Measurements from ENCODE around the gene THADA.

THADA gene

GRCh38 chr2:43312755-43313641, 282.8 kb downstream of the THADA start:
- ChIA-PET CTCF (interaction anchor here (0.6 to 1.9 kb wide), 6 partner anchors 11 to 1012 kb away, joined by 3 to 7 read pairs (median 4); no protein-coding TSS in a partner anchor), POLR2A (no interaction called here)
- 73% methylated on average over 4 of the region's 7 CpGs for WGBS (ENCODE audit: insufficient coverage)
- Histone ChIP-seq H3K36me3 (ENCODE audit: control insufficient read depth in 4 of 4, insufficient read depth in 4 of 4, low read length in 3 of 4) (no peaks in the 10 kb centered on the region), H3K9me3 (ENCODE audit: control extremely low read depth in 1 of 5, control insufficient read depth in 4 of 5, insufficient read depth in 2 of 5, low read depth in 1 of 5, low read length in 4 of 5) (no peaks in the 10 kb centered on the region), H3K4me1 (ENCODE audit: control extremely low read depth in 1 of 4, control insufficient read depth in 4 of 4, insufficient read depth in 4 of 4, low read length in 3 of 4) (peaks cover 0 to 17% (median 5%) of the 10 kb centered on the region in 4 experiments), H3K27me3 (replicated peaks in 2 of 5; ENCODE audit: control insufficient read depth in 4 of 5, insufficient read depth in 5 of 5, low read length in 4 of 5) (no peaks in the 10 kb centered on the region), H3K4me3 (ENCODE audit: control insufficient read depth in 1 of 7, extremely low read depth in 1 of 7, insufficient read depth in 4 of 7, low read depth in 2 of 7, low read length in 6 of 7) (no peak overlapping the region), H3K27ac (ENCODE audit: insufficient read depth in 1 of 2, low read depth in 1 of 2, low read length in 2 of 2, poor library complexity in 1 of 2, severe bottlenecking in 2 of 2) (peak overlapping the region; percentile 15 to 50)
- DNase-seq = no peak

DNA sequence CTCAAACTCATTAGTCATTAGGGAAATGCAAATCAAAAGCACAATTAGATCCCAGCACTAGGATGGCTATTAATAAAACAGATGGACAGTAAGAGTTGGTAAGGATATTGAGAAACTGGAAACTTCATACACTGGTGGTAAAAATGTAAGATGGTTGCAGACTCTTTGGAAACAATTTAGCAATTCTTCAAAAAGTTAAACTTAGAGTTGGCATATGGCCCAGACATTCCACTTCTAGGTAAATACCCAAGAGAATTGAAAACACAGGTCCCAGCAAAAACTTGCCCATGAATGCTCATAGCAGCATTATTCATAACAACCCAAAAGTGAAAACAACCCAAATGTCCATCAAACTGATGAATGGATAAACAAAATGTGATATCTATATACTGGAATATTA, 284.6 kb downstream of the THADA start:
- no peak overlapping the region for H3K4me3 ChIP-seq (ENCODE audit: control insufficient read depth in 1 of 7, extremely low read depth in 1 of 7, insufficient read depth in 4 of 7, low read depth in 2 of 7, low read length in 6 of 7)
- peaks cover 0 to 4% (median under 1%) of the 10 kb centered on the region in 4 experiments for H3K36me3 ChIP-seq (ENCODE audit: control insufficient read depth in 4 of 4, insufficient read depth in 4 of 4, low read length in 3 of 4)
- no peak for DNase-seq
- H3K9me3 ChIP-seq (ENCODE audit: control extremely low read depth in 1 of 5, control insufficient read depth in 4 of 5, insufficient read depth in 2 of 5, low read depth in 1 of 5, low read length in 4 of 5) = no peaks in the 10 kb centered on the region
- ChIA-PET POLR2A (no interaction called here), CTCF (interaction anchor here (1.5 to 1.9 kb wide), 2 partner anchors 9 to 18 kb away, joined by 4 to 7 read pairs; no protein-coding TSS in a partner anchor)
- no peak overlapping the region for H3K27ac ChIP-seq (ENCODE audit: insufficient read depth in 1 of 2, low read depth in 1 of 2, low read length in 2 of 2, poor library complexity in 1 of 2, severe bottlenecking in 2 of 2)
- H3K27me3 ChIP-seq (replicated peaks in 2 of 5; ENCODE audit: control insufficient read depth in 4 of 5, insufficient read depth in 5 of 5, low read length in 4 of 5) = no peaks in the 10 kb centered on the region
- H3K4me1 ChIP-seq (ENCODE audit: control extremely low read depth in 1 of 4, control insufficient read depth in 4 of 4, insufficient read depth in 4 of 4, low read length in 3 of 4) = peaks cover 0 to 17% (median 5%) of the 10 kb centered on the region in 4 experiments

DNA sequence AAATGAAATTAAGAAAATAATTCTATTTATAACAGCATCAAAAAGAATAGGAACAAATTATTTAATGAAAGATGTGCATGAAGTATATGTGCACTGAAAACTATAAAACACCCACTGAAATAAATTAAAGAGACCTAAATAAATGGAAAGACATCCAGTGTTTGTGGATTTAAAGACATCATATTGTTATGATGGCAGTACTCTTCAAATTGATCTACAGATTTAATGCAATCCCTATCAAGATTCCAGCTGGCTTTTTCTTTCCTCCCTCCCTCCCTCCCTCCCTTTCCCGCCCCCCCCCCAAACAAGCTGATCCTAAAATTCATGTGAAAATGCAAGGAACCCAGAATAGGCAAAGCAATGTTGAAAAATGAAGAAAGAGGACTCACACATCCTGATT, 285.9 kb downstream of the THADA start:
- H3K4me3 ChIP-seq (ENCODE audit: control insufficient read depth in 1 of 7, extremely low read depth in 1 of 7, insufficient read depth in 4 of 7, low read depth in 2 of 7, low read length in 6 of 7) = no peak overlapping the region
- H3K9me3 ChIP-seq (ENCODE audit: control extremely low read depth in 1 of 5, control insufficient read depth in 4 of 5, insufficient read depth in 2 of 5, low read depth in 1 of 5, low read length in 4 of 5) = no peaks in the 10 kb centered on the region
- peaks cover 0 to 17% (median 5%) of the 10 kb centered on the region in 4 experiments for H3K4me1 ChIP-seq (ENCODE audit: control extremely low read depth in 1 of 4, control insufficient read depth in 4 of 4, insufficient read depth in 4 of 4, low read length in 3 of 4)
- H3K27ac ChIP-seq (ENCODE audit: insufficient read depth in 1 of 2, low read depth in 1 of 2, low read length in 2 of 2, poor library complexity in 1 of 2, severe bottlenecking in 2 of 2) = no peak overlapping the region
- ChIA-PET POLR2A (no interaction called here), CTCF (no interaction called here)
- no peak for DNase-seq
- peaks cover 0 to 4% (median under 1%) of the 10 kb centered on the region in 4 experiments for H3K36me3 ChIP-seq (ENCODE audit: control insufficient read depth in 4 of 4, insufficient read depth in 4 of 4, low read length in 3 of 4)
- no peaks in the 10 kb centered on the region for H3K27me3 ChIP-seq (replicated peaks in 2 of 5; ENCODE audit: control insufficient read depth in 4 of 5, insufficient read depth in 5 of 5, low read length in 4 of 5)
- no CpG with 5 or more reads among the region's 1 CpG for WGBS (ENCODE audit: insufficient coverage)

- Histone ChIP-seq H3K4me1 (ENCODE audit: control extremely low read depth in 1 of 4, control insufficient read depth in 4 of 4, insufficient read depth in 4 of 4, low read length in 3 of 4) (peaks cover 0 to 9% (median under 1%) of the 10 kb centered on the region in 4 experiments), H3K9me3 (ENCODE audit: control extremely low read depth in 1 of 5, control insufficient read depth in 4 of 5, insufficient read depth in 2 of 5, low read depth in 1 of 5, low read length in 4 of 5) (no peaks in the 10 kb centered on the region), H3K27me3 (replicated peaks in 2 of 5; ENCODE audit: control insufficient read depth in 4 of 5, insufficient read depth in 5 of 5, low read length in 4 of 5) (no peaks in the 10 kb centered on the region), H3K4me3 (ENCODE audit: control insufficient read depth in 1 of 7, extremely low read depth in 1 of 7, insufficient read depth in 4 of 7, low read depth in 2 of 7, low read length in 6 of 7) (no peak overlapping the region), H3K27ac (ENCODE audit: insufficient read depth in 1 of 2, low read depth in 1 of 2, low read length in 2 of 2, poor library complexity in 1 of 2, severe bottlenecking in 2 of 2) (no peak overlapping the region), H3K36me3 (ENCODE audit: control insufficient read depth in 4 of 4, insufficient read depth in 4 of 4, low read length in 3 of 4) (peaks cover 0 to 4% (median under 1%) of the 10 kb centered on the region in 4 experiments)
- POLR2A ChIA-PET = no interaction called here
- DNase-seq = no peak
- WGBS (ENCODE audit: insufficient coverage) = 100% methylated on average over 2 of the region's 3 CpGs
- CTCF ChIA-PET = interaction anchor here (1.6 kb wide), 1 partner anchor 23 kb away, joined by 4 read pairs; no protein-coding TSS in a partner anchor
These were observed 287.9 kb downstream of the THADA start for GRCh38 chr2:43307973-43308372.

DNA sequence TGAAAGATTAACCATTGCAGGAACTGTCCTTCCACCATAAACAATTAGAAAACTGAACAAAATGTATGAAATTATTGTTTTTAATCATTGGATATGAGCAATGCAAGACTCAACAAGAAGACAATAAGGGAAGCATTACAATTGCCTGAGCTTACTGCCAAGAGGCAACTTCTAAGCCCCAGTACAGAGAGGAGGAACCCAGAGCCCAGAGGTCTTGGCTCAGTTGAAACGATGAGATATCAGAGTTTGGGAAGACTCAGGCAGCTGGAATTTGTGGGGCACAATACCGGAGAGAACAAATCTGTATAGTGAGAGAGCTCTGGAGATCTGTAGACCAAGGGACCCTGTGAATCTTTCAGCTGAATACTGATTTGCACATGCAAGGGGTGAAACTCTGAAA, 288.8 kb downstream of the THADA start:
- no peaks in the 10 kb centered on the region for H3K4me1 ChIP-seq (ENCODE audit: control extremely low read depth in 1 of 4, control insufficient read depth in 4 of 4, insufficient read depth in 4 of 4, low read length in 3 of 4)

GRCh38 chr2:43306197-43306596, 289.6 kb downstream of the THADA start:
- DNase-seq = no peak
- Histone ChIP-seq H3K9me3 (ENCODE audit: control extremely low read depth in 1 of 5, control insufficient read depth in 4 of 5, insufficient read depth in 2 of 5, low read depth in 1 of 5, low read length in 4 of 5) (no peaks in the 10 kb centered on the region), H3K36me3 (ENCODE audit: control insufficient read depth in 4 of 4, insufficient read depth in 4 of 4, low read length in 3 of 4) (peaks cover 0 to 4% (median under 1%) of the 10 kb centered on the region in 4 experiments), H3K27me3 (replicated peaks in 2 of 5; ENCODE audit: control insufficient read depth in 4 of 5, insufficient read depth in 5 of 5, low read length in 4 of 5) (no peaks in the 10 kb centered on the region), H3K4me1 (ENCODE audit: control extremely low read depth in 1 of 4, control insufficient read depth in 4 of 4, insufficient read depth in 4 of 4, low read length in 3 of 4) (no peaks in the 10 kb centered on the region), H3K27ac (ENCODE audit: insufficient read depth in 1 of 2, low read depth in 1 of 2, low read length in 2 of 2, poor library complexity in 1 of 2, severe bottlenecking in 2 of 2) (no peak overlapping the region), H3K4me3 (ENCODE audit: control insufficient read depth in 1 of 7, extremely low read depth in 1 of 7, insufficient read depth in 4 of 7, low read depth in 2 of 7, low read length in 6 of 7) (no peak overlapping the region)
- ChIA-PET POLR2A (no interaction called here), CTCF (interaction anchor here (1.6 kb wide), 1 partner anchor 21 kb away, joined by 4 read pairs; no protein-coding TSS in a partner anchor)
- 96% methylated on average over 5 of the region's 5 CpGs for WGBS (ENCODE audit: insufficient coverage)

More for the DNA sequence above, 288.8 kb downstream of the THADA start:
- 94% methylated on average over 2 of the region's 2 CpGs for WGBS (ENCODE audit: insufficient coverage)
- no peak for DNase-seq
- Histone ChIP-seq H3K27ac (ENCODE audit: insufficient read depth in 1 of 2, low read depth in 1 of 2, low read length in 2 of 2, poor library complexity in 1 of 2, severe bottlenecking in 2 of 2) (no peak overlapping the region), H3K9me3 (ENCODE audit: control extremely low read depth in 1 of 5, control insufficient read depth in 4 of 5, insufficient read depth in 2 of 5, low read depth in 1 of 5, low read length in 4 of 5) (no peaks in the 10 kb centered on the region), H3K4me3 (ENCODE audit: control insufficient read depth in 1 of 7, extremely low read depth in 1 of 7, insufficient read depth in 4 of 7, low read depth in 2 of 7, low read length in 6 of 7) (no peak overlapping the region), H3K36me3 (ENCODE audit: control insufficient read depth in 4 of 4, insufficient read depth in 4 of 4, low read length in 3 of 4) (peaks cover 0 to 4% (median under 1%) of the 10 kb centered on the region in 4 experiments), H3K27me3 (replicated peaks in 2 of 5; ENCODE audit: control insufficient read depth in 4 of 5, insufficient read depth in 5 of 5, low read length in 4 of 5) (no peaks in the 10 kb centered on the region)
- POLR2A ChIA-PET = no interaction called here
- CTCF ChIA-PET = interaction anchor here (0.7 to 1.6 kb wide), 2 partner anchors 22 to 26 kb away, joined by 3 to 4 read pairs; no protein-coding TSS in a partner anchor

GRCh38 chr2:43305517-43305916, 290.3 kb downstream of the THADA start:
- Histone ChIP-seq H3K27ac (ENCODE audit: insufficient read depth in 1 of 2, low read depth in 1 of 2, low read length in 2 of 2, poor library complexity in 1 of 2, severe bottlenecking in 2 of 2) (no peak overlapping the region), H3K27me3 (replicated peaks in 2 of 5; ENCODE audit: control insufficient read depth in 4 of 5, insufficient read depth in 5 of 5, low read length in 4 of 5) (no peaks in the 10 kb centered on the region), H3K36me3 (ENCODE audit: control insufficient read depth in 4 of 4, insufficient read depth in 4 of 4, low read length in 3 of 4) (peaks cover 0 to 4% (median under 1%) of the 10 kb centered on the region in 4 experiments), H3K4me3 (ENCODE audit: control insufficient read depth in 1 of 7, extremely low read depth in 1 of 7, insufficient read depth in 4 of 7, low read depth in 2 of 7, low read length in 6 of 7) (no peak overlapping the region), H3K4me1 (ENCODE audit: control extremely low read depth in 1 of 4, control insufficient read depth in 4 of 4, insufficient read depth in 4 of 4, low read length in 3 of 4) (no peaks in the 10 kb centered on the region), H3K9me3 (ENCODE audit: control extremely low read depth in 1 of 5, control insufficient read depth in 4 of 5, insufficient read depth in 2 of 5, low read depth in 1 of 5, low read length in 4 of 5) (no peaks in the 10 kb centered on the region)
- ChIA-PET POLR2A (no interaction called here), CTCF (interaction anchor here (1.2 kb wide), 1 partner anchor 20 kb away, joined by 3 read pairs; no protein-coding TSS in a partner anchor)
- no CpG with 5 or more reads among the region's 2 CpGs for WGBS (ENCODE audit: insufficient coverage)
- no peak for DNase-seq

Measured in common myeloid progenitor, CD34-positive (primary cell).